ENCODE data around the gene XPO5.
"Not testable (repeated sequence)": the region's sequence is repeated elsewhere in the genome, so short reads cannot be mapped to it uniquely, and the experiment has no call there.

Gene XPO5

GRCh38 chr6:43540507-43540906, 35.3 kb downstream of the XPO5 start:
- DNase-seq (ENCODE audit: low spot score): no peak
- in situ Hi-C loops (cut with MboI; ENCODE audit: low sequenced_read_pairs, unreplicated experiment): no loop called here

GRCh38 chr6:43539409-43539808, 36.4 kb downstream of the XPO5 start:
- DNase-seq (ENCODE audit: low spot score); in situ Hi-C loops (cut with MboI; ENCODE audit: low sequenced_read_pairs, unreplicated experiment): not testable (repeated sequence)

More at GRCh38 chr6:43540507-43540906, 35.3 kb downstream of the XPO5 start:
- no peak for TF ChIP-seq CTCF (IDR thresholded peaks at IDR 0.05; ENCODE audit: borderline replicate concordance, control extremely low read depth, extremely low read depth, insufficient read depth, missing control alignments)

- DNase-seq (ENCODE audit: low spot score); in situ Hi-C loops (cut with MboI; ENCODE audit: low sequenced_read_pairs, unreplicated experiment): not testable (repeated sequence)
Measured at GRCh38 chr6:43538986-43539385, 36.9 kb downstream of the XPO5 start.

- in situ Hi-C loops (cut with MboI; ENCODE audit: low sequenced_read_pairs, unreplicated experiment): no loop called here
- DNase-seq (ENCODE audit: low spot score): no peak
Measured at GRCh38 chr6:43532201-43532600, 43.6 kb downstream of the XPO5 start.

GRCh38 chr6:43524483-43524961, 51.3 kb downstream of the XPO5 start:
- TF ChIP-seq CTCF (IDR thresholded peaks at IDR 0.05; ENCODE audit: borderline replicate concordance, control extremely low read depth, extremely low read depth, insufficient read depth, missing control alignments): no peak
- no peak for DNase-seq (ENCODE audit: low spot score)
- in situ Hi-C loops (cut with MboI; ENCODE audit: low sequenced_read_pairs, unreplicated experiment): no loop called here

More at GRCh38 chr6:43532201-43532600, 43.6 kb downstream of the XPO5 start:
- TF ChIP-seq CTCF (IDR thresholded peaks at IDR 0.05; ENCODE audit: borderline replicate concordance, control extremely low read depth, extremely low read depth, insufficient read depth, missing control alignments): no peak

- DNase-seq (ENCODE audit: low spot score): no peak
- no peak for TF ChIP-seq CTCF (IDR thresholded peaks at IDR 0.05; ENCODE audit: borderline replicate concordance, control extremely low read depth, extremely low read depth, insufficient read depth, missing control alignments)
- in situ Hi-C loops (cut with MboI; ENCODE audit: low sequenced_read_pairs, unreplicated experiment): no loop called here
Measured at GRCh38 chr6:43523284-43523683, 52.6 kb downstream of the XPO5 start.

GRCh38 chr6:43522547-43523261, 53.1 kb downstream of the XPO5 start:
- DNase-seq (ENCODE audit: low spot score): no peak
- in situ Hi-C loops (cut with MboI; ENCODE audit: low sequenced_read_pairs, unreplicated experiment): no loop called here
- TF ChIP-seq CTCF (IDR thresholded peaks at IDR 0.05; ENCODE audit: borderline replicate concordance, control extremely low read depth, extremely low read depth, insufficient read depth, missing control alignments): no peak
